H1 (cell line): ENCODE data around the gene PDZK1IP1. TPM values are rescaled to one million over a fixed set of nuclear protein-coding genes. Genes with fewer than 3 reads are reported as not detected.

Experiments used
- CTCF ChIA-PET: fragments of 300-600 bp; sonication (Branson Sonifier 250); formaldehyde crosslinking; loops from one replicate; lab custom pipeline; 2021; ENCODE audit not compliant: partially characterized antibody; lab: Charles Lee
- POLR2A ChIA-PET: fragments of 300-600 bp; sonication (Branson Sonifier 250); formaldehyde crosslinking; loops from one replicate; lab custom pipeline; 2021; ENCODE audit warnings: inconsistent platforms; ENCODE audit not compliant: partially characterized antibody; lab: Charles Lee
- DNase-seq, 2 experiments: peaks; one replicate each; pipeline versions ENCODE4 v3.0.0 to v3.0.0-alpha.2; 2010 to 2022; ENCODE audit warnings: low spot score in 2 of 2, low read depth in 1 of 2, mixed read lengths in 1 of 2
- FAIRE-seq: peaks from 2 replicates; lab custom pipeline; 2011; peaks lifted over from hg19 to GRCh38; lab: Jason Lieb, UNC
- H2AFZ ChIP-seq: 2 replicates; pipeline ENCODE4 v1.8.1; 2012; ENCODE audit warnings: low read length, inconsistent platforms
- H2AK5ac ChIP-seq: 2 replicates; pipeline ENCODE4 v1.6.1; 2013; ENCODE audit warnings: low read depth, low read length
- H2BK120ac ChIP-seq: replicated peaks from 2 replicates; pipeline ENCODE3; 2013; ENCODE audit warnings: low read depth, low read length, inconsistent platforms
- H2BK12ac ChIP-seq: 2 replicates; pipeline ENCODE4 v1.6.1; 2013; ENCODE audit warnings: low read depth, low read length
- H2BK15ac ChIP-seq: 2 replicates; pipeline ENCODE4 v1.6.1; 2013; ENCODE audit warnings: low read length
- H2BK20ac ChIP-seq: 2 replicates; pipeline ENCODE4 v1.6.1; 2013; ENCODE audit warnings: low read length
- H2BK5ac ChIP-seq: 2 replicates; pipeline ENCODE4 v1.6.1; 2013; ENCODE audit warnings: low read depth, low read length
- H3K14ac ChIP-seq: 2 replicates; pipeline ENCODE4 v1.6.1; 2013; ENCODE audit warnings: inconsistent platforms; ENCODE audit not compliant: insufficient read length
- H3K18ac ChIP-seq: 2 replicates; pipeline ENCODE4 v1.6.1; 2013; ENCODE audit warnings: low read length; ENCODE audit errors: extremely low read depth
- H3K23ac ChIP-seq: 2 replicates; pipeline ENCODE4 v1.6.1; 2013; ENCODE audit warnings: inconsistent platforms; ENCODE audit not compliant: insufficient read length
- H3K23me2 ChIP-seq: 2 replicates; pipeline ENCODE4 v1.6.1; 2013; ENCODE audit warnings: low read depth, low read length
- H3K27ac ChIP-seq: 2 replicates; pipeline ENCODE4 v1.6.1; 2011; ENCODE audit warnings: low read depth, low read length, inconsistent platforms
- H3K27me3 ChIP-seq, 4 experiments: replicated peaks in 1 of 4; 1 replicate in 1 of 4; 2 replicates in 3 of 4; pipeline versions ENCODE4 v1.6.1 to v1.8.1; 2011 to 2013; ENCODE audit warnings: low read length in 3 of 4, mild to moderate bottlenecking in 3 of 4, inconsistent platforms in 2 of 4, mixed read lengths in 2 of 4, moderate library complexity in 1 of 4; ENCODE audit not compliant: control insufficient read depth in 3 of 4, insufficient read depth in 3 of 4; ENCODE audit errors: extremely low read depth in 1 of 4
- H3K36me3 ChIP-seq, 4 experiments: 2 replicates each; pipeline versions ENCODE4 v1.6.1 to v1.8.1; 2011 to 2013; ENCODE audit warnings: mild to moderate bottlenecking in 4 of 4, low read length in 3 of 4, moderate library complexity in 2 of 4, control low read depth in 1 of 4, inconsistent platforms in 1 of 4; ENCODE audit not compliant: insufficient read depth in 4 of 4, control insufficient read depth in 2 of 4
- H3K4ac ChIP-seq: replicated peaks from 2 replicates; pipeline ENCODE3; 2013; ENCODE audit warnings: low read length, low read depth, mixed read lengths, inconsistent platforms; ENCODE audit not compliant: insufficient read length
- H3K4me1 ChIP-seq, 4 experiments: replicated peaks in 1 of 4; 1 replicate in 1 of 4; 2 replicates in 3 of 4; pipeline versions ENCODE4 v1.6.1 to v1.8.1; 2011 to 2013; ENCODE audit warnings: low read length in 3 of 4, inconsistent platforms in 2 of 4, mixed read lengths in 1 of 4; ENCODE audit not compliant: insufficient read depth in 4 of 4, control insufficient read depth in 3 of 4
- H3K4me2 ChIP-seq, 2 experiments: 2 replicates each; pipeline versions ENCODE4 v1.6.1 to v1.8.1; 2011 to 2013; ENCODE audit warnings: low read depth in 2 of 2, low read length in 2 of 2, control low read depth in 1 of 2, inconsistent platforms in 1 of 2, mild to moderate bottlenecking in 1 of 2; ENCODE audit not compliant: insufficient read depth in 1 of 2
- H3K4me3 ChIP-seq, 4 experiments: fragments of 200-600, 300-600 bp in 1 of 4; sonication (generic), shearing (Covaris generic), sonication (Bioruptor Twin) in 1 of 4; 2 replicates each; pipeline versions ENCODE4 v1.5.1 to v1.8.1; 2011 to 2016; ENCODE audit warnings: low read length in 4 of 4, low read depth in 3 of 4, control low read depth in 2 of 4, inconsistent platforms in 2 of 4, mild to moderate bottlenecking in 2 of 4, mixed read lengths in 1 of 4, moderate library complexity in 1 of 4; ENCODE audit not compliant: insufficient read depth in 2 of 4; ENCODE audit errors: extremely low read depth in 1 of 4
- H3K56ac ChIP-seq: replicated peaks from 2 replicates; pipeline ENCODE3; 2013; ENCODE audit warnings: low read depth, mild to moderate bottlenecking, mixed read lengths, low read length, inconsistent platforms; ENCODE audit not compliant: insufficient read length
- H3K79me1 ChIP-seq: 2 replicates; pipeline ENCODE4 v1.6.1; 2013; ENCODE audit warnings: low read depth, low read length, control low read depth
- H3K79me2 ChIP-seq, 2 experiments: 2 replicates each; pipeline versions ENCODE4 v1.6.1 to v1.8.1; 2012 to 2013; ENCODE audit warnings: low read length in 2 of 2, mild to moderate bottlenecking in 2 of 2, inconsistent platforms in 1 of 2; ENCODE audit not compliant: insufficient read depth in 2 of 2, control insufficient read depth in 1 of 2
- H3K9ac ChIP-seq, 4 experiments: replicated peaks in 1 of 4; 1 replicate in 1 of 4; 2 replicates in 3 of 4; pipeline versions ENCODE4 v1.6.1 to v1.8.1; 2011 to 2013; ENCODE audit warnings: low read depth in 3 of 4, low read length in 3 of 4, control low read depth in 2 of 4, mild to moderate bottlenecking in 2 of 4, moderate library complexity in 2 of 4, inconsistent platforms in 1 of 4; ENCODE audit errors: extremely low read depth in 1 of 4
- H3K9me3 ChIP-seq, 2 experiments: 2 replicates each; pipeline versions ENCODE4 v1.6.1 to v1.8.1; 2012 to 2013; ENCODE audit warnings: mild to moderate bottlenecking in 2 of 2, moderate library complexity in 2 of 2, control low read depth in 1 of 2, inconsistent platforms in 1 of 2, low read depth in 1 of 2, low read length in 1 of 2, mixed read lengths in 1 of 2; ENCODE audit not compliant: insufficient read depth in 2 of 2
- H4K20me1 ChIP-seq, 2 experiments: replicated peaks in 1 of 2; 2 replicates each; pipeline versions ENCODE3 to v1.8.1; 2011 to 2013; ENCODE audit warnings: inconsistent platforms in 2 of 2, low read length in 2 of 2, mild to moderate bottlenecking in 1 of 2; ENCODE audit not compliant: insufficient read depth in 2 of 2, control insufficient read depth in 1 of 2
- H4K5ac ChIP-seq: 2 replicates; pipeline ENCODE4 v1.6.1; 2013; ENCODE audit warnings: low read length, low read depth, mixed read lengths, inconsistent platforms; ENCODE audit not compliant: insufficient read length
- H4K8ac ChIP-seq: 2 replicates; pipeline ENCODE4 v1.8.0; 2013; ENCODE audit warnings: mild to moderate bottlenecking, moderate library complexity, low read length, inconsistent platforms; ENCODE audit not compliant: insufficient read depth; ENCODE audit errors: extremely low read depth
- H4K91ac ChIP-seq: replicated peaks from 2 replicates; pipeline ENCODE3; 2013; ENCODE audit warnings: low read length, mixed read lengths, inconsistent platforms; ENCODE audit not compliant: insufficient read length
- ASH2L ChIP-seq: fragments of 200-600, 300-600 bp; sonication (generic); IDR thresholded peaks from one replicate; pipeline ENCODE4 v1.7.1; 2017; ENCODE audit warnings: low read length
- TAF7 ChIP-seq: optimal IDR thresholded peaks from 2 replicates; pipeline ENCODE3; 2011; ENCODE audit warnings: low read depth, mild to moderate bottlenecking, inconsistent platforms, low read length, moderate library complexity, borderline replicate concordance
- WGBS, 2 experiments: shearing (Covaris generic) in 1 of 2; methylation state at CpG; one replicate each; pipeline versions ENCODE4 v1.1.6 to v1.1.7; 2013 to 2015; ENCODE audit warnings: low lambda C conversion rate in 2 of 2, mixed read lengths in 2 of 2, inconsistent platforms in 1 of 2, low coverage in 1 of 2, missing lambda C conversion rate in 1 of 2; ENCODE audit not compliant: insufficient replicate concordance in 2 of 2, insufficient coverage in 1 of 2, insufficient read length in 1 of 2; ENCODE audit errors: extremely low coverage in 1 of 2, missing lambda C conversion rate in 1 of 2; 5-methylcytosine and 5-hydroxymethylcytosine counted together
- polyA plus RNA-seq, 7 experiments: library from polyadenylated mRNA; depleted of rRNA in 3 of 7; stranded (reverse) in 5 of 7; unstranded in 2 of 7; fragments of >200 nt in 5 of 7; fragments of 200-250 nt in 2 of 7; gene quantifications; 1 replicate in 5 of 7; 2 replicates in 1 of 7; 4 replicates in 1 of 7; pipeline versions ENCODE4 v1.2.1 to v1.2.3, GENCODE V29; 2011 to 2013; ENCODE audit warnings: missing spikeins in 2 of 7, mixed read lengths in 2 of 7
- total RNA-seq: library from RNA; stranded (reverse); fragmentation: NEBNext Ultra II Directional; extraction: Animal tissue kit (Norgen Biotek cat#: 25700); gene quantifications from 2 replicates; pipeline ENCODE4 v1.2.1, GENCODE V29; 2021

Gene PDZK1IP1
- total and polyA plus RNA-seq, 2 of the 8 experiments (the other 6 are each of a cell fraction or from before 2014, with no cell fraction given) = 0.17 TPM; not detected in 1

DNA sequence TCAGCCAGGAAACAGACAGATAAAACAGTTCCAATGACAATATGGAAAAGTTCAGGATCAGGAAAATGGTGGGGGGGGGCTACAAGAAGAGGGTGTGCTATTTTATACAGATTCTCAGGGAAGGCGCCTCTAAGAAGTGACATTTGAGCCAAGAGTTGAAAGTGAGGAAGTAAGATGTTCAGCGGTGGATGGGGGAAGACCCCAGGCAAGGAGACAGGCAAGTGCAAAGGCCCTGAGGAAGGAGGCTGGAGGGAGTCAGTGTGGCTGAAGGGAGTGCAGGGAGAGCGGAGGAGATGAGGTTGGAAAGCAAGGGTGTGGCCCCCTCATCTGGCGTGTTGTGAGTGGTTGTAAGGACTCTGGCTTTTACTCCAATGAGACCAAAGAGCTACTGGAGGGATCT, 8.4 kb upstream of the PDZK1IP1 start:
- Histone ChIP-seq H3K4ac (no peak overlapping the region), H4K91ac (no peak overlapping the region), H3K4me3 (no peak overlapping the region), H3K27me3 (peaks cover 0 to 22% (median 16%) of the 10 kb centered on the region in 4 experiments; a peak in 3 of 7 replicates), H3K79me2 (no peaks in the 10 kb centered on the region), H2BK120ac (no peak overlapping the region), H3K27ac (no peak overlapping the region), H3K18ac (no peak overlapping the region), H4K20me1 (no peaks in the 10 kb centered on the region), H2BK12ac (no peak overlapping the region; the same call in 1 of the 2 replicates), H2BK15ac (no peak overlapping the region), H2AK5ac (no peak overlapping the region), H4K5ac (no peak overlapping the region), H3K23me2 (no peaks in the 10 kb centered on the region), H3K36me3 (no peaks in the 10 kb centered on the region), H3K23ac (no peak overlapping the region), H3K56ac (no peak overlapping the region), H3K9ac (no peak overlapping the region), H2AFZ (no peak overlapping the region), H3K79me1 (no peaks in the 10 kb centered on the region), H3K9me3 (no peaks in the 10 kb centered on the region), H2BK5ac (no peak overlapping the region), H3K14ac (no peak overlapping the region), H4K8ac (no peak overlapping the region), H3K4me1 (peaks cover 0 to 5% (median 2%) of the 10 kb centered on the region in 4 experiments; a peak in 3 of 7 replicates), H3K4me2 (no peak overlapping the region), H2BK20ac (no peak overlapping the region)
- TF ChIP-seq ASH2L (no peak), TAF7 (no peak)
- POLR2A ChIA-PET = no interaction called here
- WGBS, 2 experiments = 84% methylated on average over 4 of the region's 4 CpGs; no CpG with 5 or more reads in 1 of the 2 experiments
- DNase-seq = no peak
- no peak for FAIRE-seq
- CTCF ChIA-PET = interaction anchor here (1.2 to 14.2 kb wide), 3 partner anchors 20 to 66 kb away, joined by 3 to 176 read pairs (median 8); no protein-coding TSS in a partner anchor
